H9 (cell line): ENCODE measurements around the gene ACSF3. TPM values are rescaled to one million over a fixed set of nuclear protein-coding genes. Genes with fewer than 3 reads are reported as not detected.

ENCODE experiments used
- DNase-seq: peaks from one replicate; pipeline ENCODE4 v3.0.0-alpha.2; 2017
- H2AFZ ChIP-seq: one replicate; pipeline ENCODE4 v1.6.1; 2013; ENCODE audit warnings: mild to moderate bottlenecking, low read length, control low read depth, moderate library complexity
- H2AK5ac ChIP-seq: 2 replicates; pipeline ENCODE4 v1.6.1; 2013; ENCODE audit warnings: low read length, control low read depth, mixed read lengths; ENCODE audit not compliant: insufficient read length
- H2BK120ac ChIP-seq: one replicate; pipeline ENCODE4 v1.6.1; 2013; ENCODE audit warnings: low read depth, mild to moderate bottlenecking, low read length, control low read depth, inconsistent platforms; ENCODE audit not compliant: poor library complexity, severe bottlenecking
- H2BK12ac ChIP-seq: 2 replicates; pipeline ENCODE4 v1.6.1; 2013; ENCODE audit warnings: low read length, control low read depth, mixed read lengths, low read depth; ENCODE audit not compliant: insufficient read length
- H2BK15ac ChIP-seq: 2 replicates; pipeline ENCODE4 v1.6.1; 2013; ENCODE audit warnings: low read depth, low read length, control low read depth
- H2BK20ac ChIP-seq: one replicate; pipeline ENCODE4 v1.6.1; 2013; ENCODE audit warnings: low read depth, mild to moderate bottlenecking, low read length, control low read depth, inconsistent platforms; ENCODE audit not compliant: poor library complexity, severe bottlenecking
- H2BK5ac ChIP-seq: 2 replicates; pipeline ENCODE4 v1.6.1; 2013; ENCODE audit warnings: low read length, control low read depth, mixed read lengths; ENCODE audit not compliant: insufficient read length
- H3K14ac ChIP-seq: 2 replicates; pipeline ENCODE4 v1.6.1; 2013; ENCODE audit warnings: low read length, control low read depth; ENCODE audit not compliant: insufficient read depth
- H3K18ac ChIP-seq: 2 replicates; pipeline ENCODE4 v1.6.1; 2013; ENCODE audit warnings: low read depth, mild to moderate bottlenecking, mixed read lengths, low read length, control low read depth; ENCODE audit not compliant: insufficient read length
- H3K23ac ChIP-seq: 2 replicates; pipeline ENCODE4 v1.6.1; 2013; ENCODE audit warnings: low read length, control low read depth, mixed read lengths, low read depth; ENCODE audit not compliant: insufficient read length
- H3K23me2 ChIP-seq: 2 replicates; pipeline ENCODE4 v1.6.1; 2013; ENCODE audit warnings: low read depth, mild to moderate bottlenecking, mixed read lengths, low read length, control low read depth; ENCODE audit not compliant: insufficient read length, poor library complexity, severe bottlenecking
- H3K27ac ChIP-seq: 2 replicates; pipeline ENCODE4 v1.5.1; 2013; ENCODE audit warnings: low read length, control low read depth, mixed read lengths, low read depth; ENCODE audit not compliant: insufficient read length
- H3K27me3 ChIP-seq: 2 replicates; pipeline ENCODE4 v1.6.1; 2013; ENCODE audit warnings: low read length, control low read depth, inconsistent platforms; ENCODE audit not compliant: insufficient read depth
- H3K4ac ChIP-seq: 2 replicates; pipeline ENCODE4 v1.6.1; 2013; ENCODE audit warnings: low read depth, mild to moderate bottlenecking, control low read depth, inconsistent platforms, low read length, moderate library complexity
- H3K4me1 ChIP-seq: 2 replicates; pipeline ENCODE4 v1.6.1; 2013; ENCODE audit warnings: low read length, control low read depth, inconsistent platforms; ENCODE audit not compliant: insufficient read depth
- H3K4me2 ChIP-seq: 2 replicates; pipeline ENCODE4 v1.6.1; 2013; ENCODE audit warnings: low read length, control low read depth, mixed read lengths; ENCODE audit not compliant: insufficient read length, insufficient read depth
- H3K56ac ChIP-seq: 2 replicates; pipeline ENCODE4 v1.6.1; 2013; ENCODE audit warnings: low read depth, mild to moderate bottlenecking, mixed read lengths, low read length, control low read depth; ENCODE audit not compliant: insufficient read length
- H3K79me1 ChIP-seq: 2 replicates; pipeline ENCODE4 v1.6.1; 2013; ENCODE audit warnings: low read depth, mild to moderate bottlenecking, moderate library complexity, low read length, control low read depth, inconsistent platforms; ENCODE audit not compliant: insufficient read depth, poor library complexity, severe bottlenecking
- H3K79me2 ChIP-seq: 2 replicates; pipeline ENCODE4 v1.6.1; 2013; ENCODE audit warnings: low read length, control low read depth, inconsistent platforms; ENCODE audit not compliant: insufficient read depth
- H3K9ac ChIP-seq: 2 replicates; pipeline ENCODE4 v1.6.1; 2013; ENCODE audit warnings: low read length, control low read depth, mixed read lengths; ENCODE audit not compliant: insufficient read length; ENCODE audit errors: extremely low read depth
- H3K9me3 ChIP-seq: one replicate; pipeline ENCODE4 v1.6.1; 2013; ENCODE audit warnings: low read depth, low read length, inconsistent platforms; ENCODE audit not compliant: control insufficient read depth
- H3T11ph ChIP-seq: one replicate; pipeline ENCODE4 v1.6.1; 2013; ENCODE audit warnings: mild to moderate bottlenecking, low read length, control low read depth, inconsistent platforms
- H4K20me1 ChIP-seq: one replicate; pipeline ENCODE4 v1.6.1; 2013; ENCODE audit not compliant: control insufficient read depth, insufficient read length, insufficient read depth
- H4K5ac ChIP-seq: 2 replicates; pipeline ENCODE4 v1.6.1; 2013; ENCODE audit warnings: low read depth, mild to moderate bottlenecking, mixed read lengths, low read length, control low read depth; ENCODE audit not compliant: insufficient read length
- H4K8ac ChIP-seq: replicated peaks from 2 replicates; pipeline ENCODE4 v1.6.1; 2013; ENCODE audit warnings: low read length, control low read depth, mixed read lengths, low read depth; ENCODE audit not compliant: insufficient read length
- H4K91ac ChIP-seq: 2 replicates; pipeline ENCODE4 v1.6.1; 2013; ENCODE audit warnings: low read depth, mild to moderate bottlenecking, moderate library complexity, mixed read lengths, low read length, control low read depth; ENCODE audit not compliant: insufficient read length
- H3K27ac Mint-ChIP-seq, 3 experiments: 2 replicates in 2 of 3; 3 replicates in 1 of 3; pipeline ENCODE4 v1.8.0; 2020 to 2021; ENCODE audit warnings: mixed read lengths in 3 of 3, mild to moderate bottlenecking in 1 of 3, moderate library complexity in 1 of 3
- H3K27me3 Mint-ChIP-seq: 2 replicates; pipeline ENCODE4 v1.8.0; 2021; ENCODE audit warnings: low read depth, mild to moderate bottlenecking, moderate library complexity, mixed read lengths
- H3K36me3 Mint-ChIP-seq, 3 experiments: 2 replicates in 2 of 3; 3 replicates in 1 of 3; pipeline ENCODE4 v1.8.0; 2020 to 2021; ENCODE audit warnings: low read depth in 3 of 3, mixed read lengths in 3 of 3; ENCODE audit not compliant: insufficient read depth in 1 of 3
- H3K4me1 Mint-ChIP-seq, 2 experiments: 2 replicates each; pipeline ENCODE4 v1.8.0; 2020; ENCODE audit warnings: mixed read lengths in 2 of 2
- H3K4me3 Mint-ChIP-seq, 2 experiments: 2 replicates in 1 of 2; 3 replicates in 1 of 2; pipeline ENCODE4 v1.8.0; 2020 to 2021; ENCODE audit warnings: mild to moderate bottlenecking in 2 of 2, mixed read lengths in 2 of 2, moderate library complexity in 1 of 2
- H3K9me3 Mint-ChIP-seq, 2 experiments: 2 replicates in 1 of 2; 3 replicates in 1 of 2; pipeline ENCODE4 v1.8.0; 2020; ENCODE audit warnings: mild to moderate bottlenecking in 2 of 2, mixed read lengths in 2 of 2, moderate library complexity in 1 of 2
- CTCF ChIP-seq: fragments of 200-600 bp; sonication (generic); conservative IDR thresholded peaks from 3 replicates; pipeline ENCODE4 v1.8.0; 2021; ENCODE audit warnings: antibody characterized with exemption, mild to moderate bottlenecking
- WGBS: extraction: QIAGEN DNeasy Blood & Tissue Kit; methylation state at CpG from one replicate; pipeline ENCODE4 v1.1.7; 2013; ENCODE audit warnings: missing lambda C conversion rate, low lambda C conversion rate, mixed read lengths; ENCODE audit not compliant: insufficient read length; ENCODE audit errors: extremely low coverage; 5-methylcytosine and 5-hydroxymethylcytosine counted together
- total RNA-seq: library from RNA; stranded (reverse); gene quantifications from 2 replicates; pipeline ENCODE4 v1.2.1, GENCODE V29; 2021

Gene ACSF3
- total RNA-seq, 1 experiment from 2014 or later, result 31.3 TPM

- no peaks in the 10 kb centered on the region for H3K79me2 ChIP-seq
- H2BK15ac ChIP-seq, result no peak overlapping the region
- no peaks in the 10 kb centered on the region for H4K20me1 ChIP-seq
- no peak for TF ChIP-seq CTCF
- H3K23me2 ChIP-seq, result no peaks in the 10 kb centered on the region
- no peak for DNase-seq
- H3K9me3 ChIP-seq, result no peaks in the 10 kb centered on the region
- H3K79me1 ChIP-seq, result no peaks in the 10 kb centered on the region
- no peak overlapping the region for H2BK12ac ChIP-seq
- H3K27me3 ChIP-seq, result no peaks in the 10 kb centered on the region; the same call in 1 of the 2 replicates
- no CpG with 5 or more reads among the region's 15 CpGs for WGBS
- Mint-ChIP-seq H3K4me3 (0 out of 5 replicates have a peak overlapping the region, but pooled peaks of 1 of the 2 experiments have one; percentile 29), H3K27ac (no peak overlapping the region), H3K9me3 (peaks cover 5 to 8% of the 10 kb centered on the region in 2 experiments), H3K36me3 (peaks cover 2 to 4% (median 3%) of the 10 kb centered on the region in 3 experiments; a peak in 4 of 7 replicates), H3K4me1 (peaks cover 2 to 14% of the 10 kb centered on the region in 2 experiments; a peak in 2 of 4 replicates), H3K27me3 (peaks cover 69% of the 10 kb centered on the region)
- no peak overlapping the region for H2BK5ac ChIP-seq
- no peak overlapping the region for H4K91ac ChIP-seq
- no peak overlapping the region for H3K4ac ChIP-seq
- no peak overlapping the region for H3K4me2 ChIP-seq
- H4K5ac ChIP-seq, result no peak overlapping the region
- no peaks in the 10 kb centered on the region for H3K4me1 ChIP-seq
- no peak overlapping the region for H3K56ac ChIP-seq
- H3K27ac ChIP-seq, result no peak overlapping the region
- H2BK20ac ChIP-seq, result no peak overlapping the region
- H4K8ac ChIP-seq, result no peak overlapping the region
- no peak overlapping the region for H3K14ac ChIP-seq
- no peak overlapping the region for H2BK120ac ChIP-seq
- H3K23ac ChIP-seq, result no peak overlapping the region
- H3K9ac ChIP-seq, result no peak overlapping the region
- H2AK5ac ChIP-seq, result no peak overlapping the region
- no peak overlapping the region for H2AFZ ChIP-seq
- H3K18ac ChIP-seq, result no peak overlapping the region
- H3T11ph ChIP-seq, result no peak overlapping the region
Observed at GRCh38 chr16:89087922-89088497, 5.6 kb upstream of the ACSF3 start.
